GM21367 (cell line): ENCODE data around the gene BNC2.

Experiments
- ATAC-seq: cut with Tn5 transposase; IDR thresholded peaks from one replicate; pipeline ENCODE4 v1.9.1; 2021; ENCODE audit not compliant: unreplicated experiment

The BNC2 gene

GRCh38 chr9:16425562-16426231 is 444.8 kb downstream of the BNC2 start:
- ATAC-seq, result no peak

GRCh38 chr9:16422114-16422513 is 448.4 kb downstream of the BNC2 start:
- ATAC-seq, result no peak

DNA sequence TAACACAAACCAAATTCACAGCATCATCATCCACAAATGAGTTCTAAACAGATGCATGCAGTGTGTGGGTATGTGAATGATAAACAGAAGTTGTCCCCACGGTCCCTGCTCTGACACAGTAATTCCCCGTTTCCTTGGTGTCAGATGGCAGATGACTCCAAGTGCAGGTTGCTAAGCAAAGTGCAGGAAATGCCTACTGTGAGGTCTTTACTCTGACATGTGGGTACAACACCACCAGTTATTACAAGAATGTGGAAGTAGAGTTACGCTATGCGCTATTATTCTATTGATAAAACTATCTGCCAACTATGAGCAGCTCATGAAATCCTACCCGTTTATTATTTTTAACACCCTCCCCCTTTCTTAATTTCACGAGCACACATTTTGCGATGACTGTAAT is 448.9 kb downstream of the BNC2 start:
- no peak for ATAC-seq

DNA sequence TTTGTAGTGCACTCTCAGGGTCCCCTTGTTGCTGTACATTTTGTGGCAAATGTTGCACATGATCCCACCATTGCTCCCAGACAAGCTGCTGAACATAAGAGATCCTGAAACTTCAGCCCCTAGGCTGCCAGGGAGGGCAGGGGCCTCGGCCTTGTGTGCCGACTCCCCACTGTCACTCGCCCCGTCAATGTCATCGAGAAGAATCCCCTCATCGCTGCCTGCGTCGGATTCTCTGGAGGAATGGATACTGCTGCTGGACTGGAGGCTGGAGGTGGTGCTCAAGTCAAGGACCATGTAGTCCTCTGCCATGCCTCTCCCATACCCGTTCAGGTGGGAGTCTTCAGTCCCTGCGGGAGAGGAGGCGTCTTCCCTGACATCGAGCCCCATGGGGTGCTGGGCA is 451.3 kb downstream of the BNC2 start:
- no peak for ATAC-seq

- ATAC-seq, result no peak
These were observed 451.7 kb downstream of the BNC2 start for GRCh38 chr9:16418721-16419120.

DNA sequence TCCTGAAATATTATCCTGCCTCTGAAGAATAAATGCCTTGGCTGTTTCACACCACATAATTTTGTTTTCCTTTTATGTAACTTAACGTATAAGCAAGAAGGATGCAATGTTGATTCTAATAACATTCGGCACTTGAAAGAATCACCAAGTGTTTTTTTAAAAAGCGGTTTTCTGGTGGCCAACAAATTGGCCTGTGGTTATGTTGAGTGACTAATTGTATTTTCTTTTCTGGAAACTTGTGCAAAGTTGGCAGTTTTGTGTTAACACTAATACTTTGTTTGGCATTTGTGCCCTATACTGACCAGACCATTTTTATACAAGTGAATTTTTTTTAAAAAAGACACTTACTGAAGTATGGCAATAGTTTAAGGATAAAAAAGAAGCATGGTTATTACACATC is 452.7 kb downstream of the BNC2 start:
- no peak for ATAC-seq

DNA sequence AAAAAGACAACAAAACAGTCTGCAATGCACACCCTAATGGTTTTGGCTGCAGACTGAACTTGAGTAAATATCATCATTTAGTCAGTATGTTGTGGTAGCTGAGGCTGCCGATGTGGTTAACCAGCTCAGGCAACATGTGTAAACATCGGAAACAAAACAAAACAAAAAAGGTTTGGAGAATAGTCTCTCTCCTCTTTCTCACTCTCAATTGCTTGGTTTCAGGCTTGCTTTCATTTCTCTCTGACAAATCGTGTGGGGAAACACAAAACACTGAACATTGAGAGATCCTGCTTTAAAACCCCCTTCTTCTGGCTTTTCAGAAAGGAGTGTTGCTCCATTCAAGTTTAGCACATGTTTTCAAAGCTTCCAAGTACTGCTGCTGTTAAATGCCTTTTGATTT is 453.3 kb downstream of the BNC2 start:
- ATAC-seq, result no peak

DNA sequence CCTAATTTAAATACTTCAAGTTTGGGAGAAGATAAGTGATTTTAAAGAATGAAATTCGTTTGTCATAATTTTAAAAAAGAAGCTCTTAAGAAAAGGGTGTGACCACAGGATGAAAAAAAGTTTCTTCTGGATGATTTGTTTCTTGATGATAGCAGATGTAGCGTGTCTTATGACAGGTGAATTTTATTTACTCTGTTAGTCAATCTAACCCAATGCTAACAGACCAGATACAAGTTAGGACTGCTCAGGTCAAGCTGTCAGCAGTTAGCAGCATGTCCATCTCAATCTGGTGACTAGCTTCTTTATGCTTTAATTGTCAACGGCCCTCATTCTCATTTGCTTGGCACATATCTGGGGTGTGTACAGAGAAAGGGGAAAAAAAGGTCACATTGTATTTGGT is 456.0 kb downstream of the BNC2 start:
- ATAC-seq, result no peak

GRCh38 chr9:16413509-16414016 is 456.9 kb downstream of the BNC2 start:
- ATAC-seq, result no peak

DNA sequence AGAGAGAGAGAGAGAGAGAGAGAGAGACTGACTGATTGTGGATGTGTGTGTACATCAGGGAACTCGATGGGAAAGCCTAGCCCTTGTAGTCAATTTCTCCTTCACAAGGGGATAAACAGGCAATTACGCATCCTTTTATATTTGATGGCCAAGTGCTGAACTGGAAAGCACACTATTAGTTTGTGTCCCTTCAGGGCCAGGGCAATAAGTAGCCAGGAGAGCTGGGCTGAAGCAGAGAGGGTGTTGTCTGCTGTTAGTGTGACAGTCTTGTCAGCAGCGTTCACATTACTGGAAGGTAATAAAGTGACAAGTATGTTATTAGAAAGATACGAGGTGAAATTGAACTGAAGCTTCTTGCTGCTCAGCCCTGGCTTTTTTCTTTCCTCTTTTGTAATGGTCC is 457.7 kb downstream of the BNC2 start:
- ATAC-seq, result no peak

- ATAC-seq, result no peak
These were observed 459.2 kb downstream of the BNC2 start for GRCh38 chr9:16411311-16411710.

DNA sequence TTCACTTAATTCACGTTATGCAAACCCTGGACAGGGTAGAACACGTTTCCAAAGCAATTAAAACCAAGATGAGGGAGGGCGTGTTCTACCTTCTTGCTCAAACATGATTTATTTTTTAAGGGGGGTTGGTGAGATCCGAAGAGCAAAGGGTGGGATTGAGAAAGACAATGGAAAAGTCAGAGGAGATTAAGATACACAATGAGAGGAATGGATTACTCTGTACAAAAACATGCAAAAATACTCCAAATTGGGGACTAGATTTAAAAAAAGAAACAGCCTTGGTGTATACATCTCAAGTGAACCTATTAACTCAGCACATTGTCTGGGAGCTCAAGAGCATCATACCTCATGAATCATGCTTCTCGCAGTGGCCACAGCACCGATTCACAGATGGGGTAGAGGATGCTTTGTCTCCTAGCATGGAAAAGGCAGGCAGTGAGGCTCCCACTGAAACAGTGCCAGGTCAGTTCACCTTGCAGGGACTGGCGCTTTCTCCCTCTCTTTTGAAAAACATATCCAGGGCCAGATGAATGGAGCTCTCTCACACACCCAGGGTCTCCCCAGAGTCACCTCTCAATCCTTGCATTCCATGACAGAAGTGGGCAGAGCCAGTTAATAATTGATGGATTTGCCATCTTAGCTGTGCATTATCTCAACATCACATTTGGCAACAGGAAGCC is 459.7 kb downstream of the BNC2 start:
- no peak for ATAC-seq

DNA sequence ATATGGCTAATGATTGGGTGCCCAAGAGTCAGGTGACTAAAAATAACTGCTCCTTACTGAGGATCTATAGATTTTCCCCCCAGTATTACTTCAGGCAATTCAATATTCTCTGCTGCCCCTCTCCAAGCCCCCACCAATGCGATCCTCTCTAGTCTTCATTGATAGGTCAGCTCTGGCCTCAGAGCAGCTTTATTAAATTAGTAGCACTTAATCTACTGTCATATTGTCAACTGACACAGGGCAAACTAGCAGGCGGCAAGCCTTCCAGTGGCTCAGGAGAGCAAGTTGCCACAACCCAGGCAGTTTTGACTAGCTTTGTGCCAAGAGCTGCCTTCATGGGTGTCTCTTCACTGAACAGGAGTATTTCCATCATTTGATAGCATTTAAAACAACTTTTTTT is 462.9 kb downstream of the BNC2 start:
- no peak for ATAC-seq

- no peak for ATAC-seq
These were observed 463.8 kb downstream of the BNC2 start for GRCh38 chr9:16406526-16407225.

DNA sequence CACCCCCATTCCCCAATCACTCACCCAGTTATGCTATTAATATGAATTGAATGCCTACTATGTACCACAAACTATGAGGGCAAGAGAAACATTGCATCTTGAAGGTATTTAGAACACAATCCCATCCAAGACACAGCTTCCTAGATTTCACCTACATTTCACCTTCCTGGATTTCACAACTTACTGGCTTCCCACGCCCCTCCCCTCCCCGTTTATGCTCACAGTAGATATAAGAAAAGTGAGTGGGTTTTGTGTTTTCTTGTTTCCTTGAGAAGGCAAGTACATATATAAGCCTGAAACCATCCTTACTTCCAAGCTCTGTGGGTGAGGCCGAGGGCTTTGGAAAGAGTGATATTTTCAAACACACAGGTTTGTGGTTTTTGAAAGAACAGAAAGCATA is 465.0 kb downstream of the BNC2 start:
- no peak for ATAC-seq

- no peak for ATAC-seq
These were observed 468.8 kb downstream of the BNC2 start for GRCh38 chr9:16401701-16402100.

DNA sequence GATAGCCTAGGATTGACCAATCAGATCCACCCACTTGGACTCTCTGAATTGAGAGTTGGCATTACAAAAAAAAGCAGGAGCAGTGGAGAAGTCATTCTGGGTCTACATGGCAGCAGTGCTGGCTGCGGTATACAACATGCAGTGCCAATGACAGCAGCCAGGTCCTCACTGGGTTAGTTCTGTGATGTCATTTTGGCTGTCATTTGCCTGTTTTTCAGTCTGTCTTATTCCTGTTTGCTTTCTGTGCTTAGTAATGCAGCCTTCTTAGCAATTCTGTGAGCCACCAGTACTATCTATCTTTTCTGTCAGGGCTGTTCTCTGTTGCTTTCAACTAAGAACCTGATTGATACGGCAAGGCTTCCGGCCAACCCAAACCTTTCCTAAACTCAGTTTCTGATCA is 471.8 kb downstream of the BNC2 start:
- ATAC-seq, result no peak

DNA sequence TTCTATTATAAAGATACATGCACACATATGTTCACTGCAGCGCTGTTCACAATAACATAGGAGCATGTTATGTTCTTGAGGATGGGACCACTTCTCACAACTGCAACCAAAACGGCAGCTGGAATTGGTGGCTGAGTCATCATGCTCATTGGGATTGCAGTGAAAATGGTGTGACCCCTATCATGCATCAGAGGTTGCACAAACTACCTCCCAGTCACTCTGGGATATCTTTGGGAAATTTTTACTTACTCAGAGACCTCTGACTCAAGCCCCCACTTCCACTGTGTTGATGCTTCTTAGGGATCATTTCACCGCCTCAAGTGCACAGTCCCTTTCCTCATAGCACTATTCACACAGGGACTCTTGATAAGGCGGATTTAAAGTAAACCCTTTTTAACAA is 474.1 kb downstream of the BNC2 start:
- no peak for ATAC-seq

DNA sequence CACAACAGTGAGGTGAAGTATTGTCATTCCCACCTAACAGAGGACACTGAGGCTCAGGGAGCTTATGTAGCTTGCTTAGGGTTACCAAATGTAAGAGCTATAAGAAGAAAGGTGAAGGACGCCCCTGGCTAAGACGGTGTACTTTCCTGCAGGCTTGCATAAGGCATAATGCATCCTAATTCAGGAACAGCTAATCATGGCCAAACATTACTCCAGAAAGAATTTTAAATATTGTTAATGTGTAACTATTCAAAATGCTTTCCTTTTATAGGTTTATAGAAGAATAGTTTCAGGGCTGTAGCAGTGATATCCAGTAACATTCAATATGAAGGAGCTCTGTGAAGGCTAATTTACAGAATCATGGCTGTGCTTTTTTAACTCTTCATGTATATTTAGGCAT is 479.1 kb downstream of the BNC2 start:
- ATAC-seq, result no peak

DNA sequence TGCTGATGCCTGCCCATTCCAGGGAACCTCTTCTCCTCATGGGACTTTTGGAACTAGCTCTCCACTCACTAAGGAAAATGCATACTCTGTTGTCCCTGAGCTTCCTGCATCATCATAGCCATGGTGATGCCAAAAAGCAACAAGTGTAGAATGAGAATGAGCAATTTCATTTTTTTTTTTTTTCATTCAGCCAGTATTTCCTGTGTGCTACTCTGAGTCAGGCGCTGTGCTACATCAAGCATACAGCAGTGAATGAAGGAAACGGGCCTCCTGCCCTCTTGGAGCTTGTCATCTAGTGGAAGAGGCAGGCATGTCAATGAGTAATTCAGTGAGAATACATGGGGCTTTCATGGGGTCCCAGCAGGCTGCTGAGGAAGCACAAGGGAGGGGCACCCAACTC is 483.1 kb downstream of the BNC2 start:
- ATAC-seq, result no peak

GRCh38 chr9:16386827-16387077 is 483.7 kb downstream of the BNC2 start:
- no peak for ATAC-seq

DNA sequence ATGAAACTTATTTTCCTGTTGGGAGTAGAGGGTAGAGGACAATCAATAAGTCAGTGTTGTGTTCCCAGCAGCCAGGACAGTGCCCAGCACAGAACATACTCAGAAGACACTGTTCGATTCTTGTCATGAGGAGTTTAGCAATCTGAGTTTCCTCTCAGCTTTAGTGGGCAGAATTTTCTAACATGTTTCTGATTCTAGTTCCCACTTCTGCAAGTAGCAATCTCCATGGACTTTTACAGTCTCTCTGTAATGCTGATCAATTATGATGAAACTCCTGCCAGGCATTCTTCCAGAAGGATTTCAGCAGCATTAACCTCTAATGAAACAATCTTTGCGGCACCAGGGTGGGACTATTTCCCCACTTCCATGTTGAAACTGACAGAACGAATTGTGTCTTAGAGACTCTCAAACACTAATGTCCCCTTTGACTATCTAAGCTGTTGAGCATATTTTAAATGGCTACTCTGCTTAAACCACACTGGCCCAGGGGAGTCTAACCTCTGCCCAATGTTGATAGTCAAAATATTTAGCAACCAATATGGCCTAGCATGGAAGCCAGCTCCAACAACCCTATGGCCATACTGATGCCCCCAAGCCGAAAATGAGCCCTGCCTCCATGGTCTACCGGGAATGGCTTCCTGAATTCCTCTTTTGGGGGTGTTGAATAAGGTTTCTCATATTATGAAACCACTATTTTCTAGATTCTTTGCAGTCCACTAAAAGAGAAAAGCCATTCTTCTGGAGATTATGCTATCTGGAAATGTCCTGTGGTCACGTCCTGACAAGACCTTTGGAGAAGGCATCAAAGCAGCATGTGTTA is 484.3 kb downstream of the BNC2 start:
- no peak for ATAC-seq
